ENCODE results near the gene IFITM1.
"Not testable (repeated sequence)": the region's sequence is repeated elsewhere in the genome, so short reads cannot be mapped to it uniquely, and the experiment has no call there.

DNA sequence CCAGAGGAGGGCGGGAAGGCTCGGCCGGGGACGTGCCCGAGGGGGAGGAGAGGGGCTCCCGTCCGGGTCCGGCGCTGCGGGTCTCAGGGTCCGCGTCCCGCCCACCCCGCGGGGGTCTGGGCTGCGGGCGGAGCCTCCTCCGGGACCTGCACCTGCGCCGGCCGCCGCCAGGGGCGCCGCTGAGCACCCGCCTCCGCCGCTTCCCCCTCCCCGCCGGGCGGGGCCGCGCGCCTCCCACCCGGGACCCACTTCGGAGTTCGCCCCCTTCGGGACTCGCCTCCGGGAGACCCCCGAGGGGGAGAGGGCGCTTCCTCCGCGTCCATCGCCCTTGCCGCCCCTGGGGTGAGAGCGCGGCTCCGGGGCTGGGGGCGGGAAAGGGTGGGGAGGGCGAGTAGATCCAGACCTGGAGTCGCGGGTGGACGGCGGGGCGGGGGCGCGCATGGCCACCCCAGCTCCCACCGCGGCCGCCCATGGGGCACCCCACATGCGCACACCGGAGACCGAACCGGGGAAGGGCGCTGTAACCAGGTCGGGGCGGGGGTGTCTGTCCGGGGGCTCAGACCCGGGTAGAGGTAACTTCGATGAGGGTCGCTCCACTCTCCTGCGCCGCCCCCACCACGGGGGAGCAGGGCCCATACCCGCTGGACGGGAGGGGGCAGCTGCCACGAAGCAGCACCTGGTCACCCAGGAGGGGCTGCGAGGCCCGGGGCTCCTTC is 4.7 kb downstream of the IFITM1 start:
- TF ChIP-seq, protein P1, sequence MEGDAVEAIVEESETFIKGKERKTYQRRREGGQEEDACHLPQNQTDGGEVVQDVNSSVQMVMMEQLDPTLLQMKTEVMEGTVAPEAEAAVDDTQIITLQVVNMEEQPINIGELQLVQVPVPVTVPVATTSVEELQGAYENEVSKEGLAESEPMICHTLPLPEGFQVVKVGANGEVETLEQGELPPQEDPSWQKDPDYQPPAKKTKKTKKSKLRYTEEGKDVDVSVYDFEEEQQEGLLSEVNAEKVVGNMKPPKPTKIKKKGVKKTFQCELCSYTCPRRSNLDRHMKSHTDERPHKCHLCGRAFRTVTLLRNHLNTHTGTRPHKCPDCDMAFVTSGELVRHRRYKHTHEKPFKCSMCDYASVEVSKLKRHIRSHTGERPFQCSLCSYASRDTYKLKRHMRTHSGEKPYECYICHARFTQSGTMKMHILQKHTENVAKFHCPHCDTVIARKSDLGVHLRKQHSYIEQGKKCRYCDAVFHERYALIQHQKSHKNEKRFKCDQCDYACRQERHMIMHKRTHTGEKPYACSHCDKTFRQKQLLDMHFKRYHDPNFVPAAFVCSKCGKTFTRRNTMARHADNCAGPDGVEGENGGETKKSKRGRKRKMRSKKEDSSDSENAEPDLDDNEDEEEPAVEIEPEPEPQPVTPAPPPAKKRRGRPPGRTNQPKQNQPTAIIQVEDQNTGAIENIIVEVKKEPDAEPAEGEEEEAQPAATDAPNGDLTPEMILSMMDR (IDR thresholded peaks at IDR 0.05; ENCODE audit: extremely low read depth in 1 of 2, insufficient read depth in 1 of 2, low read depth in 1 of 2, low read length in 2 of 2): not testable (repeated sequence)
- TF ChIP-seq POLR2A (IDR thresholded peaks at IDR 0.05; ENCODE audit: low read depth, low read length); POLR2AphosphoS5 (IDR thresholded peaks at IDR 0.05; ENCODE audit: insufficient read depth, low read depth, low read length); JUN (IDR thresholded peaks at IDR 0.05; ENCODE audit: borderline replicate concordance, insufficient read depth, insufficient read length, low read depth); EZH2 (IDR thresholded peaks at IDR 0.05; ENCODE audit: borderline replicate concordance, low read depth, low read length, severe bottlenecking); FOS (IDR thresholded peaks at IDR 0.05; ENCODE audit: borderline replicate concordance, insufficient read depth, low read length); GATA2 (IDR thresholded peaks at IDR 0.05; ENCODE audit: insufficient read depth, insufficient read length, low read depth, low read length); MYC (IDR thresholded peaks at IDR 0.05; ENCODE audit: low read depth, low read length): not testable (repeated sequence)
- TF ChIP-seq, protein P2, sequence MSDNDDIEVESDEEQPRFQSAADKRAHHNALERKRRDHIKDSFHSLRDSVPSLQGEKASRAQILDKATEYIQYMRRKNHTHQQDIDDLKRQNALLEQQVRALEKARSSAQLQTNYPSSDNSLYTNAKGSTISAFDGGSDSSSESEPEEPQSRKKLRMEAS (IDR thresholded peaks at IDR 0.05; ENCODE audit: insufficient read depth, insufficient read length): not testable (repeated sequence)
